HEK293 (cell line): ENCODE results near the gene SLC22A8.
A peak's percentile ranks its signal among the peaks of the same experiment; 100 is the strongest.

Experiments used
- CTCF ChIA-PET: fragments of 350-600 bp; formaldehyde crosslinking; extraction: SDS; loops from one replicate; lab custom pipeline; 2021; ENCODE audit warnings: antibody characterized with exemption; lab: Yijun Ruan, JAX
- POLR2A ChIA-PET: fragments of 300-600 bp; formaldehyde crosslinking; extraction: SDS; loops from one replicate; lab custom pipeline; 2020; ENCODE audit warnings: antibody characterized with exemption, inconsistent platforms; lab: Yijun Ruan, JAX
- H3K27ac ChIP-seq: fragments of 200-500 bp; sonication (Bioruptor generic); 2 replicates; pipeline ENCODE4 v1.5.1; 2014; ENCODE audit warnings: low read depth, low read length, control low read depth, inconsistent platforms; ENCODE audit errors: extremely low read depth
- H3K36me3 ChIP-seq, 2 experiments: fragments of 200-500 bp in 1 of 2; sonication (Bioruptor generic) in 1 of 2; 1 replicate in 1 of 2; 2 replicates in 1 of 2; pipeline ENCODE4 v1.5.1; 2014 to 2017; ENCODE audit warnings: inconsistent platforms in 2 of 2, low read length in 2 of 2; ENCODE audit not compliant: control insufficient read depth in 2 of 2, insufficient read depth in 1 of 2
- H3K4me1 ChIP-seq: fragments of 200-500 bp; sonication (Bioruptor generic); 2 replicates; pipeline ENCODE4 v1.5.1; 2014; ENCODE audit warnings: mild to moderate bottlenecking, low read length, inconsistent platforms; ENCODE audit not compliant: control insufficient read depth, insufficient read depth
- H3K4me3 ChIP-seq: 2 replicates; pipeline ENCODE4 v1.5.1; 2011; ENCODE audit warnings: low read depth, mild to moderate bottlenecking, control low read depth, low read length, moderate library complexity
- H3K9me3 ChIP-seq: fragments of 200-500 bp; sonication (Bioruptor generic); 2 replicates; pipeline ENCODE4 v1.5.1; 2014; ENCODE audit warnings: low read depth, low read length, inconsistent platforms; ENCODE audit not compliant: control insufficient read depth, insufficient read depth
- ATF2 ChIP-seq: fragments of 450-650 bp; formaldehyde crosslinking; IDR thresholded peaks from 2 replicates; pipeline ENCODE4 v1.5.1; 2016; ENCODE audit warnings: missing biosample characterization, missing genetic modification characterization, low read depth
- HOXC10 ChIP-seq: sonication (generic); formaldehyde crosslinking; IDR thresholded peaks from 2 replicates; pipeline ENCODE4 v1.8.1; 2023; ENCODE audit warnings: mild to moderate bottlenecking, missing genetic modification reagents
- KLF16 ChIP-seq: fragments of 450-650 bp; formaldehyde crosslinking; IDR thresholded peaks from 2 replicates; pipeline ENCODE4 v1.5.1; 2017; ENCODE audit warnings: missing biosample characterization, missing genetic modification characterization
- KLF17 ChIP-seq: fragments of 450-650 bp; formaldehyde crosslinking; IDR thresholded peaks from 2 replicates; pipeline ENCODE4 v1.5.1; 2016; ENCODE audit warnings: missing biosample characterization, missing genetic modification characterization
- MZF1 ChIP-seq: fragments of 450-650 bp; formaldehyde crosslinking; IDR thresholded peaks from 2 replicates; pipeline ENCODE4 v1.5.1; 2017; ENCODE audit warnings: missing biosample characterization, missing genetic modification characterization, borderline replicate concordance
- OSR2 ChIP-seq: fragments of 450-650 bp; formaldehyde crosslinking; IDR thresholded peaks from 2 replicates; pipeline ENCODE4 v1.5.1; 2016; ENCODE audit warnings: missing biosample characterization, missing genetic modification characterization
- SALL2 ChIP-seq: fragments of 450-650 bp; formaldehyde crosslinking; IDR thresholded peaks from 2 replicates; pipeline ENCODE4 v1.5.0; 2017; ENCODE audit warnings: missing biosample characterization, mild to moderate bottlenecking, missing genetic modification characterization, borderline replicate concordance
- SCRT1 ChIP-seq: fragments of 450-650 bp; formaldehyde crosslinking; IDR thresholded peaks from 2 replicates; pipeline ENCODE4 v1.5.1; 2016; ENCODE audit warnings: missing biosample characterization, missing genetic modification characterization, borderline replicate concordance
- SCRT2 ChIP-seq: fragments of 450-650 bp; formaldehyde crosslinking; IDR thresholded peaks from 2 replicates; pipeline ENCODE4 v1.5.1; 2016; ENCODE audit warnings: missing biosample characterization, missing genetic modification characterization
- TRIM28 ChIP-seq: IDR thresholded peaks from 2 replicates; pipeline ENCODE4 v1.6.1; 2011; ENCODE audit warnings: low read length, control low read depth, borderline replicate concordance
- ZBTB1 ChIP-seq: fragments of 450-650 bp; formaldehyde crosslinking; IDR thresholded peaks from 2 replicates; pipeline ENCODE4 v1.5.1; 2016; ENCODE audit warnings: missing biosample characterization, missing genetic modification characterization
- ZBTB17 ChIP-seq: fragments of 450-650 bp; formaldehyde crosslinking; IDR thresholded peaks from 2 replicates; pipeline ENCODE4 v1.5.1; 2016; ENCODE audit warnings: missing biosample characterization, missing genetic modification characterization
- ZNF133 ChIP-seq: fragments of 450-650 bp; formaldehyde crosslinking; IDR thresholded peaks from 2 replicates; pipeline ENCODE4 v1.5.1; 2016; ENCODE audit warnings: missing biosample characterization, missing genetic modification characterization
- ZNF157 ChIP-seq: fragments of 450-650 bp; formaldehyde crosslinking; IDR thresholded peaks from 2 replicates; pipeline ENCODE4 v1.5.1; 2016; ENCODE audit warnings: missing biosample characterization, missing genetic modification characterization
- ZNF239 ChIP-seq: fragments of 450-650 bp; formaldehyde crosslinking; IDR thresholded peaks from 2 replicates; pipeline ENCODE4 v1.5.1; 2016; ENCODE audit warnings: missing biosample characterization, missing genetic modification characterization
- ZNF362 ChIP-seq: fragments of 450-650 bp; formaldehyde crosslinking; IDR thresholded peaks from 2 replicates; pipeline ENCODE4 v1.5.1; 2016; ENCODE audit warnings: missing biosample characterization, missing genetic modification characterization
- ZNF518A ChIP-seq: fragments of 450-650 bp; formaldehyde crosslinking; conservative IDR thresholded peaks from 2 replicates; pipeline ENCODE4 v1.5.1; 2016; ENCODE audit warnings: low read depth, missing biosample characterization, missing genetic modification characterization
- ZNF580 ChIP-seq: fragments of 450-650 bp; formaldehyde crosslinking; IDR thresholded peaks from 2 replicates; pipeline ENCODE4 v1.5.1; 2016; ENCODE audit warnings: missing biosample characterization, missing genetic modification characterization
- ZNF623 ChIP-seq: fragments of 450-650 bp; formaldehyde crosslinking; IDR thresholded peaks from 2 replicates; pipeline ENCODE4 v1.5.1; 2016; ENCODE audit warnings: missing biosample characterization, missing genetic modification characterization
- ZNF843 ChIP-seq: fragments of 450-650 bp; formaldehyde crosslinking; IDR thresholded peaks from 2 replicates; pipeline ENCODE4 v1.5.1; 2016; ENCODE audit warnings: missing biosample characterization, missing genetic modification characterization

The SLC22A8 gene

GRCh38 chr11:62958547-62959421 is 56.9 kb downstream of the SLC22A8 start (continued):
- TF ChIP-seq ZNF239 (tag by site-specific recombination) (no peak), KLF16 (tag by site-specific recombination) (0 out of 2 replicates have a peak, but pooled peaks have one; percentile 17), MZF1 (tag by site-specific recombination) (no peak)

GRCh38 chr11:62957147-62957546 is 58.5 kb downstream of the SLC22A8 start:
- Histone ChIP-seq H3K9me3 (no peaks in the 10 kb centered on the region), H3K4me3 (no peak overlapping the region), H3K36me3 (no peaks in the 10 kb centered on the region)
- TF ChIP-seq SCRT1 (tag by site-specific recombination) = peak; percentile 57; the same call in 1 of the 2 replicates
- no peak for TF ChIP-seq ZNF157 (tag by site-specific recombination)
- no peak for TF ChIP-seq ZNF843 (tag by site-specific recombination)
- TF ChIP-seq KLF17 (tag by site-specific recombination) = no peak
- TF ChIP-seq SCRT2 (tag by site-specific recombination) = peak; percentile 79
- no peak for TF ChIP-seq ZBTB1
- TF ChIP-seq, all 188 proteins: peak for 2
- Histone ChIP-seq H3K27ac (no peak overlapping the region), H3K4me1 (no peaks in the 10 kb centered on the region)
- POLR2A ChIA-PET = no interaction called here
- CTCF ChIA-PET = interaction anchor here (1.3 kb wide), 1 partner anchor 66 kb away, joined by 4 read pairs; no protein-coding TSS in a partner anchor

GRCh38 chr11:62954478-62954877 is 61.2 kb downstream of the SLC22A8 start:
- CTCF ChIA-PET = interaction anchor here (0.6 to 2.5 kb wide), 2 partner anchors 21 to 71 kb away, joined by 3 to 12 read pairs; no protein-coding TSS in a partner anchor
- Histone ChIP-seq H3K4me1 (no peaks in the 10 kb centered on the region), H3K4me3 (no peak overlapping the region), H3K36me3 (no peaks in the 10 kb centered on the region), H3K9me3 (no peaks in the 10 kb centered on the region), H3K27ac (no peak overlapping the region)
- TF ChIP-seq ZNF133 (tag by site-specific recombination) = no peak
- no peak for TF ChIP-seq ZNF518A (tag by site-specific recombination)
- TF ChIP-seq ZNF362 = no peak
- TF ChIP-seq OSR2 = no peak
- no peak for TF ChIP-seq TRIM28
- no peak for TF ChIP-seq ZBTB17
- TF ChIP-seq HOXC10 (CRISPR knock-in tag) = no peak
- TF ChIP-seq ATF2 (tag by site-specific recombination) = no peak
- no peak for TF ChIP-seq ZNF623 (tag by site-specific recombination)
- TF ChIP-seq SALL2 = no peak
- TF ChIP-seq MZF1 (tag by site-specific recombination) = no peak
- TF ChIP-seq ZNF580 = no peak
- TF ChIP-seq, all 188 proteins: peak for 0
- POLR2A ChIA-PET = no interaction called here
